NOMO-1 treated with DMSO at 0.1 percent for 48 hours (cell line): ENCODE data around the gene ANKRD13B.

Experiments used
- DNase-seq: peaks from one replicate; lab custom pipeline; 2025; ENCODE audit not compliant: unreplicated experiment; lab: John Stamatoyannopoulos, UW

ANKRD13B gene

GRCh38 chr17:29581583-29582253 lies 11.2 kb upstream of the ANKRD13B start:
- no peak for DNase-seq

DNA sequence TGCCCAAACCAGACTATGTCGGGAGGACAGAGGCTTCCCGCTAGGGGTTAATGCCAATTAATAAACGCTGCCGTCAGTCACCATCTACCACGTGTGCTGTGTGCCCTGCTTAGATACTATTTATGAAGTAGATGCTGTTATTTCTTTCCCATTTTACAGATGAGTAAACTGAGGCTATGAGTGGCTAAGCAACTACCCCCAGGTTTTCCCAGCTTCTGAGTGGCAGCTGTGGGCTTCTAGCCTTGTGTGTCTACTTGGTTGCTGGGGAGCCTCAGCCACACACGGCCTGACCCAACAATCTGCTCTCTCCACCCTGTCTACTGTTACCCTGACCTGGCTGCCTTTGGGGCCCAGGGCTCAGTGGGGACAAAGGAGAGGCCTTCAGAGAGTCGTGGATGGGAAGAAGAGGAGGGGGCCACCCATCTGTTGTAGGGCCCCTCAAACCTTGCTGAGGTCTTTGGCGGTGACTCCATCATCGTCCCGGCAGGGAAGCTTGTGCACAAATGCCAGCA lies 10.6 kb upstream of the ANKRD13B start:
- DNase-seq = no peak

DNA sequence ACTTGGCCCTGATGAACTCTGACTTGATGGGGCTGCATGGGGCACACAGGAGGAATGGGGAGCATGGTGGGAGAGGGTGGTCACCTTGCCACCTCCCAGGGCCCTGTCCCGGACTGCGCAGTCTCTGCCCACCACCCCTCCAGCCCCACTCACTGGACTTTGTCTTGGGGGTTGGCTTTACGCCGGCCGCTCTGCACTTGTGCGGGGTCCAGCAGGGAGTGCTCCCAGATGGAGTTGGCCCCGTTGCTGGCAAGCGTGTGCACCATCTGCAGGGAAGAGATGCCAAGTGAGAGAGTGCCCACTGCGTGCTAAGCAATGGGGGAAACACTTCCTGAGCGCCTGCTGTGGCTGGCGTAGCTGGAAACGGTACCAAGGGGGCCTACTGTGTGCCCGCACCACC lies 10.2 kb upstream of the ANKRD13B start:
- no peak for DNase-seq

DNA sequence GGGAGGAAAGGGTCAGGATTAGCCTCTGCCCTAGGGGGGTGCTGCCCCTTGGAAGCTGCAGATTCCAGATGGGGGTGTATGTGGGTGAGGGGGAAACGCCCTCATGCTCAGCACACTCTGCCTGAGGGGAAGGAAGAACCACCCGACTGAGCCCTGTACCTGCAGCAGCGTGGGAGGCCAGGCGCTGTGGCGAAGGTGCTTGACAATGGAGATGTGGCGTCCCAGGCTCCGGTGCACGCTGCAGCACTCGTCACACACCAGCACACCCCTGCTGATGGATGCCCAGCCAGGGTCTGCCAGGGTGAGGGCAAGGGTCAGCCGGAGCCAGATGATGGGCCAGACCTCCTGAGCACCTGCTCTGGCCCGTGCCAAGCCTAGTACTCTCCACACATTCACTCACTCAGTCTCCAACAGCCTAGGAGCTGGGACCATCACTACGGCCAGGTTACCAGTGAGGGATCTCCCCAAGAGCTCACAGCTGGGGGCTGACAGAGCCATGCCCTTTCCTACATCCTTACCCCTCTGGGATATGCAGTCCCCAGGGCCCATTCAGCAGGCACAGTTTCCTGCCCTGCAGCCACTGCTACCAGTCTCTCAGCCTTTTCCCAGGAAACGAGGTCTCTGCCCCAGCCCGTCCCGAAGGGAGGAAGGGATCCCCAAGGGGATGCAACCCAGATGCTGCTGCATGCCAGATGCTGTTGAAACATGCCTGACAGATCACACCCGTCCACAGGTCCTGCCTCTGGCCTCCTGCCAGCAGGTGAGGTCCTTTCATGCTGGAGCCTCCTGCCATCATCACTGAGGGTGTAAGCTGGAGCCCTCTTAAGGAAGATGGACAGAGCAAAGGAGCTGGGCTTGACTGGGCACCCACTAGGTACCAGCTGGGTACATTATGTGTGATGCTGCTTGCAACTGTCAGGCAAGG lies 9.3 kb upstream of the ANKRD13B start:
- no peak for DNase-seq

DNA sequence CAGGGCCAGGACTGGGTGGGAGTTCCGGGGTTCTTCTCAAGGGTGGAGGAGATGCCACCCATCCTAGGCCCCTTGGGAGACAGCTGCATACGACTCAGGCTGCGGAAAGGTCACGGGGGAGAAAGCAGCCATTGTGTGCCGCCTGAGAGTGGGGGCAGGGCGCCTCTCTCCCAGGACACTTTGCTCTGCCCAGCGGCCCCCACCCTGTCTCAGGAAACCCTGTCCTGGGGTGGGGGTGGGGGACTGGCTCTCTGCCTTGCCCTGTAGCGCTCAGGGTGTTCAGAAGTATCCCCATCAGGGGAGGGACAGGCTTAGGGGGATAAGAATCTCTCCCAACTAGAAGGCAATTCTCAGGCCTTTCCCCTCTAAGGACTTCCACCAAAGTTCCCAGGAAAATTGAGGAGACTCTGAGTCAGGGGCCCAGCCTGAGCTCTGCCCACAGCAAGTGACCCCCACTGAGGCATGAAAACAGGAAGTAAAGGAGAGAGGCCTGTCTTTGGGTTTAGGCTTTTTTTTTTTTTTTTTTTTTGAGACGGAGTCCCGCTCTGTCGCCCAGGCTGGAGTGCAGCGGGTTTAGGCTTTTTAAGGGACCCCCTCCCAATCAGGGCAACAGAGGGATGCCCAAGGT lies 8.4 kb upstream of the ANKRD13B start:
- DNase-seq = no peak

- DNase-seq = no peak
Measured at GRCh38 chr17:29585080-29585751, 7.7 kb upstream of the ANKRD13B start.

DNA sequence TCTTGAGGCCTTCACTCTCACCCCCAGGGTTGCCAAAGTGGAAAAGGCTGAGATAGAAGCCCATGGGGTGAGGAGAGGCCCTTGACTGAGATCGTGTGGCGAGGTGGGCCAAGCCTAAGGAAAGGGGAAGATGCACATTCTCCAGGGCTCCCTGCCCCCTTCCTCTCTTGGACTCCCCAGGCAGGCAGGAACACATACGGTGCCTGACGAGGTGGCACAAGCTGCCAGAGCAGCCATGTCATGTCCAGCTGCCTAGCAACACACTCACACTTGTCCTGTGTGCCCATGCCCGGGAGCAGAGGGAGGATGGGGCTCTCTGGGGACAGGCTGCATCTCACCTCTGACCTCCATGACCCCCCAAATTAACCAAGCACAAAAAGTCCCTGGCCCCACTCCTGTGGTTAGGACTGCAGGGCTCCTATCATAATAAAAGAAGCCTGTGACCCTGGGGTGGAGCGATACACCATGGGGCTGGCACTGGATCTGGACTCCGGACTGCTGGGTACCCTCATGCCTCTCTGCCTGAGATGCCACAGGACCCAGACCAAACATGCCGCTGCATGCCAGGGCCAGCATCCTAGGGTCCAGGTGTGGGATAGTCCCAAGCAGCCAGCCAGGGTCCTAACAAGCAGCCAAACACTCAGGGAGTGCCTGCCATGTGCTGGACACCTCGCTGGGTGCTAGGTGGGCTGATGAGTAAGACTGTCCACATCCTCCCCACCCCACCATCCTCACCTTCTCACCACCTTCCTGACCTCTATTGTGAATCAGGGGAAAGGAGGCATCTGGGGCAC lies 6.1 kb upstream of the ANKRD13B start:
- DNase-seq = no peak

DNA sequence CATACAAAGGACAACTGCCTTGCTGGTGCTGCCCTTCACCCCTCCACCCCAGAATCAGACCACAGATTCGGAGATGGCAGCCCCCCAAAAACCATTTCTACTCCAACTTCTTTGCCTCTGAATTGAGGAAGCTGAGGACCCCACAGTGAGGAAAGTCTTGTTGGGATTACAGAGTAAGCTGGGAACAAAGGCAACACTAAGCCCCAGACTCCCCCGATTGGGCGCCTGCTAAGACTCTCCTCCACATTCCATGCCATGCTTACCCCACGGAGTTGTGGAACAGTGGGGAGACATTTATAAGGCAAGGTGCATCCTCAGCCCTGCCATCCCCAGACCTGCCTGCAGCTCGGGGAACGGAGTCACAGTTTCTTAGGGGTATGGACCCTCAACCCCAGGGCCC lies 5.3 kb upstream of the ANKRD13B start:
- no peak for DNase-seq

DNA sequence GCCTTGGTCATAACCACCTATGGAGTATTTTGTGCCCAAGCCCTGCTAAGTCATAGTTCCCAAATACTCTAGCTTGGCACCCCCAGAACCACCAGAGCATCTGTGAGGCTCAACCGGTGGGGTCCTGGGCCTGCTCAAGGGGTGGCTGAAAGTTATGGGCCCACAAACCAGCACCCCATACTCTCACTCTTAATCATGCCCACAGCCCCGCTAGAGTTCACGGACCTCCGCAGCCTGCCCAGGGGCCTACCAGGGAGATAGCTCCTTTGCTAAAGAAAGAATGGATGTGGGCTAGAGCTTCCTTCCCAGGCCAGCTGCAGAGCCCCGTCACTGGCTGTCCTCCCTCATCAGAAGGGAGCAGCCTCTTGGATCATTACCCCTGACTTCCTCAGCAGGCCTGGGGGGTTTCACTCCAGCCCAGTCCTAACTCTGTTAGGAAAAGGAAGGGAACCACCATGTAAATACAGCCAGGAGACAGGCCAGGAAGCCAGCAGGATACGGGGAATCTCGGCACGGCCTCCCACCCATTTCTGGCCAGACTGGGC lies 4.8 kb upstream of the ANKRD13B start:
- DNase-seq = no peak

- no peak for DNase-seq
Measured at GRCh38 chr17:29588562-29589411, 4.1 kb upstream of the ANKRD13B start.

DNA sequence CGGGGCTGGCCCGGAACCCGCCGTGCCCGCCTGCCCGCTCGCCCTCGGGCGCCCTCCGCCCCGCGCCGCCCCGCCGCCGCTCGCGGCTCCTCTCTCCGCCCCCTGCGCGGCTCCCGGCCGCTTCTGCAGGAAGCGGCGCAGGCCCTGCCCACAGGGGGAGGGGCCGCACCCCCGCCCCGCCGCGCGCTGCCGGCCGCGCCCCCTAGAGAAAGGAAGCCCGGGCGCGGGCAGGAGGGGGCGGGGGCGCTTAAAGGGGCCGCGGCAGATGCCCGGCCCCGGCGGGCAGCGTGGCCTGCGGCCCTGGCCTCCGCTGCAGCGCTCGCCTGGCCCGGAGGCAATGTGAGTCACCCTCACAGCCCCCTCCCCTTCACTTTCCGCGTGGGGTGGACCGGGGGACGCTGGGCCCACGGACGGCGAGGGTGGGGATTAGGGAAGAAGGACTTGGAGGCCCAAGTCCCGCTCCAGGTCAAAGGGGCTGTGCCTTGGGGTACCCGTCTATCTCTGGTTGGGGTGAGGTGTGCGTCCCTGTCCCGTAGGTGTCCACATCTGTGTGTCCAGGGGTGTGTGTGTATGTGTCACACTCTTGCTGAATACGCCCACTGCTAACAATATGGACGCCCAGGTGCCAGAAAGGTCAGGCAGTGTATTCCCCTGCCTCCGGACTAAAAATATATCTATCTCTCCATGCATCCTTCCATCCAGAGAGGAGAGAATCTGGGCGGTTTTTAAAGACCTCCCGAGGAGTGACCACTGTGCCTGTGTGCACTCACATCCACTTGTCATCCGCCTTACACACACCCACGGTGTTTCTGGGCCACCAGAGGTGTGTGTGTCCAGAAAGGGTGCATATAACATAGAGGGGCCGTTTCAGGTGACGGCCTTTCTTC lies 3.2 kb upstream of the ANKRD13B start, which contains the start of gene GIT1:
Gene GIT1, minus strand, starts transcription at position 125 of the 887 bp plus-strand sequence. CDS start 270 bp downstream, outside the sequence.
- peak; percentile 67 for DNase-seq

DNA sequence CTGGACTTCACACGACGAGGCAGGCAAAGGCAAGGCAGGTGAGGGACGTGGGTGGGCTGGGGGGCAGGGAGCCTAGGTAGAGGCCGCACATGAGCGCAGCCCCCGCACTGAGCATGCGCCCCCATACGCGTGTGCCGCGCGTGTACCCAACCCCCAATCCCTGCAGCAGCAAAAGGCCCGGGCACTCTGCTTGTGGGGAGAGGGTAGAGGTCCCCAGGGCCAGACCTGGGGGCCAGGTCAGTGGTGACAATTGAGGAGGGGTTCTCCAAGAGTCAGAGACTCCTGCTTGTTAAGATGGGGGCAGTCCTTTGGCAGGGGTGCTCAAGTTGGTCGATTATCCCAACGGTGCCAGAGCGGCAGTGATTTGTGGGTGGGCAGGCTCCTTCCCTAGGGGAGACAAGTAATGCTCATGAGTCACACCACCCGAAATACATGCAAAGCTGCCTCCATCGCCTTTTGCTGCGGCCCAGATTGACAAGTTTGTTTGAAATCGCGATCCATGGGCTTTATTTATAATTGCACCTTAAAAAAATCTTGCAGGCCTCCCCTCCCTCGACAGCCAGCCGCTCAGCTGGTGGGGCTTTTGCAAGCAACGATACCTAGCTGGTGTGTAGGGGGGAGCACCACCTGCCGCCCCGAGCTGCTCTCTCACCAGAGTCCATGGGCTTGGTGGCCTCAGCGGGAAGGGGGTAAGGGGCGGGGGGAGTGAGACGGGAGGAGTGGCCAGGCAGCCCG lies 2.4 kb upstream of the ANKRD13B start:
- no peak for DNase-seq

DNA sequence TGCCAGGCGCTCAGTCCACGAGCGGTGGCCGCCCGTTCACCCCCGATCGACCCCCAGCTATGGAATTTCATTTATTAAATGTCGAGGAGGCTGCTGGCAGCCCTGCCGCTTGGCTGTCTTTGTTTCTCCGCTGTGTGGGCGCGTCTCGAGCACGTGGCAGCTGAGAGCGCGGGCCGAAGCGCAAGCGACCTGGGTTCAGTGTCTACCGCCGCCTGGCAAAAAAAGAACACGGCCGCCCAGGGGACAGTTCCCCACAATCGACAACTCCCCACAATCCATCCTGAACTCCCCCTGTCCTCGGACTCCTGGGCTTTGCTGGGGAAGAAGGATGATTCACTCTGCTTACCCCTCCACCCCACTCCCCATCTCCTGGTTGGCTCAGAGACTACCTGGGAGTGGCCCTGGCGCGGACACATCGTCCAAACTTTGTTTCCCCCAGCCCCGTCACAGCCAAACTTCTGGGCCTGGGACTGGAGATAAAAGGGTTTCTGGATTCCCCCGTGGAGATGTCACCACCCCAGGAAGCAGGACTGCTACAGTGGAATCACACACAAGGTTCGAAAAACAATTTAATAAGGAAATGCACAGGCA lies 1.7 kb upstream of the ANKRD13B start:
- DNase-seq = no peak

DNA sequence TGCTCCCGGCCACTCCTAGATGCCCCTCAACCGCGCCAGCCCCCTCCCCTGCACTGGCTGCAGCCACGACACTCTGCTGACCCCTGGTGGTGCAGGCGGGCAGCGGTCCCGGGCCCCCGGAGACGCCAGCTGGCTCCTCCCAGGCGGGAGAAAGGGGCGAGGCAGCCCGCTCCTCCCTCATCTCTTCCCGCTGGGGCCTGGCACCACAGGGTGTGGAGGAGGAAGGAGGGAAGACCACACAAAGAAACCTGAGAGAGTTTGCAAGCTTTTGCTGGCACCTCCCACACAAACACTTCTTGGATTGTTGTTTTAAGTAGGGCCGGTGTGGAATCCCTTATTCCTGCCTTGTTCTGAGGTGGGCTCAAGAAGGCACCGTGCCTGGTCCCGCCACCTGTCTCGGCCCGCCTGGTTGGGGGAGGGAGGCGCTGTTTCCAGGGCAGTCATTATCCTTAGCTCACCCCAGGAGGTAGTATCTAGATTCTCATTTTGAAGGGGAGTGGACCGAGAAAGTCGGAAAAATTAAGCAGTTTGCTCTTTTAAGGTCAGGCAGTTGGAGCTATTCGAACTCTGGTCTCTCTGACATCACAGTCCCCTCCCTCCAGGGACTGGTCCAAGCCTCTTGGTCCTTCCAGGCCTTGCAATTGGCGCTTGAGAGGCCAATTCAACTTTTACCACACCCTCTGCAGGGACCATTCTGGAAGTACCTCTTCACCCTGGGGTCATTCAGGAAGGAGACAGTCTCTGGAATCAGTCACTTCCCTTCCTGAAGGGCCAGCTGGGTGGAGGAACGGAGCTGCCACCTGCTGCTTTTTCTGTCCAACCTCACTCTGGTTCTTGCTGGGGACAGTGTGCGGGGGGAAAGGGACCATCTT lies 959 bp upstream of the ANKRD13B start:
- DNase-seq = peak; percentile 58

DNA sequence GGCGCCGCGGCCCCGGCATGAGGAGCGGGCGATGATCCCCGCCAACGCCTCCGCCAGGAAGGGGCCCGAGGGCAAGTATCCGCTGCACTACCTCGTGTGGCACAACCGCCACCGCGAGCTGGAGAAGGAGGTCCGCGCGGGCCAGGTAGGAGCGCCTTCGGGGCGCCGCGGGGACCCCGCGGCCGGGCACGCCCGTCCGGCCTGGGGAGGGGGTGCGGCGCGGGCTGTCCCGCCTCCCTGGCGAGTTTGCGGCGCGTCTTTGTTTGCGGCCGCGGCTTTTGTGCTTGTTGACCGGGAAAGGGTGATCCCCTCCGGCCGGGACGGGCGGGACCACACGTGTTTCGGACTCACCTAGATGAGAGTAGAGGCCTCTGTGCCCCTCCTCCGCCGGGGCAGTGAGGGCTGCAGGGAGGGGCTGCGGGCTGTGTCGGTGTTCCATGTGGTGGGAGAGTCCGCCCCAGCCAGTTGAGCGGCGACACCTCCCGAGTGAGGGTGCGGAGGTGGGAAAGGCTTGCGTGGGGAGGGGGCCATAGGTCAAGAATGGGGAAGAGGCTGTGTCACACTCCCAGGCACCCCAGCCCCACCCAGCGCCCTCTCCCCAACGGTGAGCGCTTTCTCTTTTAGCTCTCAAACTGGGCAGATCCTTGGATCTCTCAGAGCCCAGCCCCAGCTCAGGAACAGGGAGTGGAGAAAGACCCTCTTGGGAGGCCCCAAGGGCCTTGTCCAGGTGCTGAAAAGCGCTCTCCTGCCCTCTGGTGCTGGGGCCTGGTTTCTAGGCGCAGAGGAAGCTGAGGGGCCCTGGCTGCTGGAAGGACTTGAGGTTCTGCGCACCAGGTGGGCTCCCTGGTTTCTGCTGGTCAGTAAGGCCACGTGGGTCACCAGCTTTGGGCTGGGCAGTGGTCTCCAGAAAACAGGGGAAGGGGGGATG lies 923 bp downstream of the ANKRD13B start:
- DNase-seq = peak; percentile 15
